AG10803 (cell line): ENCODE measurements around the gene R3HCC1L.

Experiments
- DNase-seq: peaks from one replicate; pipeline ENCODE4 v3.0.0; 2010; ENCODE audit warnings: low read depth
- H3K4me3 ChIP-seq: 2 replicates; pipeline ENCODE4 v1.5.1; 2011; ENCODE audit warnings: mild to moderate bottlenecking, low read length, control low read depth
- CTCF ChIP-seq: conservative IDR thresholded peaks from 2 replicates; pipeline ENCODE4 v1.5.1; 2011; ENCODE audit warnings: mild to moderate bottlenecking, low read length, control low read depth, inconsistent platforms

R3HCC1L gene

GRCh38 chr10:98244586-98244985 is 110.1 kb downstream of the R3HCC1L start:
- no peak for DNase-seq
- no peak overlapping the region for H3K4me3 ChIP-seq
- no peak for TF ChIP-seq CTCF

DNA sequence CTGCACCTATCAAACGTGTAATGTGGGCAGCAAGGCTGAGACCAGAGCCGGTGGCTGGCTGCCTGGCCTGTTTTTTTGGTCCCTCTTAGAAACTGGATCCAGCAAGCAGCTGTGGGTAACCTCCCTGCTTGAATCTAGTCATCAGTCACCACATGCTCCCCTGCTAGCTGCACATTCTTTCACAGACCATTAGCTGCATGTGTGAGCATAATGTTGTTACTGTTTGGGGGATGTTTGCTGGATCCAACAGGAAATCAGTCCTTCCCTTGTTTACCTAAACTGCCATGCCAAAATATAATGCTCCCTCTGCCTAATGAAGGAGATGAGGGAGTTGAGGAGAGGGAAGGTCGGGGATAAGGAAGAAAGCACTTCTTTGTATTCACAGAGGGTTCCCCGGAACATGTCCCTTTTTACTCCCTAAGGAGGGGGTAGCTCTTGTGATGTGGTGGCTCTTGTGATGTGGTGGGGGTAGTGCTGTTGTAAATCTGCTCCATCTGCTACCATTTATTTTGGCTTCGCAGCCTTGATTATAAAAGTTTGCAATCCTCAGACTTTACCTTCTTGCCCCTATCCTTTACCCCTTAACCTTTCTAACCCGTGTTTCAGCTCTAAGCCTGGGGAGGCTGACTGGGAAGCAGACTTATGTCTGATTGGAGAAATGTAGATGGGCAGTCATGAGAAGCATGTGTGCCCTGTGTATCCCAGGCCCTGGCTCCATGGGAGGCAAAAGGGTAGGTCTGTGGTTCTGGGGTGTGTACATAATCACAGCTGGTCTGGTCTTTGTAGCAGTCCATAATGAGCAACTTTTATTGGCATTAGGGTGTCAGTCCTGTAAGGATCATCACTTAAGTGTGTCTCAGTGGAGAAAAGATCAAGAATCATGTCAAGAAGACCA is 112.7 kb downstream of the R3HCC1L start:
- DNase-seq: peak; percentile 87
- TF ChIP-seq CTCF: no peak
- H3K4me3 ChIP-seq: no peak overlapping the region

DNA sequence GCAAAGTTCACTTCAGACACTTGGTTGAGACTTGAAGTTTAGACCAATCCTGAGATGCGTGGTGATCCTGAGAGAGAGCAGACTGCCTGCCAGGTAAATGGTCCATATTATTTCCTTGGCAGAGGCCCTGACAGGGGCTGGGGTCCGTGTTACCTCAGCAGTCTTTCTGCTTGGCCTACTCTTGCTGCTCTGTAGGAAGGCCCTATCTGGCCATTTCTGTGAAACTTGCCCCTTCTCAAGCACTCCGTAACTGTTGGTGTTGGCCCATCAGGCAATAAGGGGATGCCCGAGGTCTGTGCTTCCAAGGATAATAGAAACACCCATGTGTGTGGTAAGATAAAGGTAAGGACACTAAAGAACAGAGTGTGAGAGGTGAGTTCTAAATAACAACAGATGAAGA is 113.6 kb downstream of the R3HCC1L start:
- no peak for TF ChIP-seq CTCF
- no peak overlapping the region for H3K4me3 ChIP-seq
- DNase-seq: no peak

- no peak for DNase-seq
- no peak overlapping the region for H3K4me3 ChIP-seq
- no peak for TF ChIP-seq CTCF
Measured at GRCh38 chr10:98249134-98249533, 114.7 kb downstream of the R3HCC1L start.

GRCh38 chr10:98251399-98251798 is 116.9 kb downstream of the R3HCC1L start:
- no peak for DNase-seq
- H3K4me3 ChIP-seq: no peak overlapping the region
- no peak for TF ChIP-seq CTCF

DNA sequence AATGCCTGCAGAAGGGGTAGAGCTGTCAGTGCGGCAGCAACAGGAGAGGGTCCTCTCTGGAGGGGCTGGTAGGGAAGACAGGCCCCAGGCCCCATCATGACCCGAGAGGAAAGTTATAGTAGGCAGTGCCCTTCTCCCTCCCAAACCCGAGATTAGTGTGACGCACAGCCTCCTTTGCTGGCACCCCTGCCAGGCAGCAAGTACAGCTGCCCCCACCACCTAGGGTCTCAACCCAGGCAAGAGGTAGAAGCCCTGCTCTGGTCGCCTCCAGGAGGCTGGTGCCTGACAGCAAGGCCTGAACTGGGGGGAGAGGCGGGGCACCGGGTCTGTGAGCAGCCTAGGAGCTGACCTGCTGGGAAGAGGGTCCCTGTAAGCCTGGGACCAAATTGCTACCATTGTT is 118.0 kb downstream of the R3HCC1L start:
- no peak overlapping the region for H3K4me3 ChIP-seq
- DNase-seq: no peak
- no peak for TF ChIP-seq CTCF

DNA sequence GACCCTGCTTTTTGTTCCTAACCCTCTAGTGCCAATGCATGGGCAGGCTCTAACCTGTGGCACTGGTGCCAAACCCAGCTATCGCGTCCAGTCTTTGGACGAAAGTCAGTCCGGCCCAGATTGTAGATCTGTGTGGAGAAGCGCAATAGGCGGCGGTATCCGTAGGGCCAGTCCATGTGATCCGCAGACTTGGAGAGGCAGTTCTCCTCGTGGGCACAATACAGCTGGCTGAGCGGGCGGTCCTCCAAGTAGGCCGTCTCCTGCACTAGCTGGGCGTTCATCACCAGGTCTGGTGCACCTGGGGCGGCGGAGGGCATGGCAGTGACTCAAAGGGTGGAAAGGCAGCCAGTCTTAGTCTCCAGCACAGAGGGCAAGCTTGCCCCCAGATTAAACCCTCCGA is 119.0 kb downstream of the R3HCC1L start:
- H3K4me3 ChIP-seq: no peak overlapping the region
- TF ChIP-seq CTCF: no peak
- no peak for DNase-seq
